ENCODE measurements around the gene UBE2Q1.
"Not testable (repeated sequence)": the region's sequence is repeated elsewhere in the genome, so short reads cannot be mapped to it uniquely, and the experiment has no call there.

The UBE2Q1 gene

DNA sequence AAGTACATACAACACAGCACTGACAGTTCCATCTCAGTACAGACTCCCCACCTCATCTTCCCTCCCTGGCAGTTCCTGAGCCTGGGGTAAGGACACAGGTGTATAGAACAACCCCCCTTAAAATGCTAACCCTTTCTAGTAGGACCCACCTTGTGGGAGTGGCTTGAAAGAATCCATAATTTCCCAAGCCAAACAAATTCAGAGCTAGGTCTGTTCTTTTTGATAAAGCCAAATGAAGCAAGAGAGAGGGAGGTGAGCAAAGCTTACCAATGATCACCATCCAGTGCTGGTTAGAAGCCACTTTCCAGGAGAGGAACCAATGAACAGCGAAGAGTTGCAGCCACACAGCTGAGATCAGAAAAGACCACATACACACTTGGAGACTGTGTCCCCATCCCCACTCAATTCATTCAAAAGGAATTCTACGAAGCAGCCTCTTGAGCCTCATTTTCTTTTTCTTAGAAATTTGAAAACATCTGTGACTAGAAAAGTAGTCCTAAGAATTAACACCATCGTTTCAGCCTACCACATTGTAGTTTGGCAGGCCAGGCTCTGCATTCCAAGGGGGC, 9.2 kb downstream of the UBE2Q1 start:
- no peak for DNase-seq

GRCh38 chr1:154548028-154548427, 10.4 kb downstream of the UBE2Q1 start:
- peak; percentile 78 for DNase-seq

DNA sequence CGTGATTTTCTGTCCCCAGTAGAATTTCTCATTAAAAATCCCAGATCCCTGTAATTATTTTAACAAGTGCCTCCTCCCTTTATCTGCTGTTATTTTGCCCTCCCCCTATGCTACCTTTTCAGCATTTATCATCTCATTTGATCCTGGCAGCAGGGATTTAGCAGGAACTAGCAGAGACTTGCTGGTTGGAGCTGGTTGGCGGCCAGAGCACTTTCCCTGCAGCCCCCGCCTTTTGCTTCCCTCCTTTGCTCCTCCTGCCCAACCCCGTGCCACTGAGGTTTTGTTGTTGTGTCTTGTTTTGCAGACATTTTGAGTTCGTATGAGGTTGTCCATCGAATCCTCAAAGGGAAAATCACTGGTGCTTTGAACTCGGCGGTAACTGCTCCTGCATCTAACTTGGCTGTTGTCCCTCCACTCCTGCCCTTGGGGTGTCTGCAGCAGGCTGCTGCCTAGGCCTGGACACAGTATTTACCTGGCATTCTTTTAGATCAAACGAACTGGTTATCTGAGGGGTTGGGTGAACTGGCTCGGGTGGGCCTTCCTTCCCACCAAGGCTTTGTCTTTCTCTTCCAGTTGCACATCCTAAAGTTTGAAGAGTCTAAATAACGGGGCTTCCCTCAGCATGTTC, 11.2 kb downstream of the UBE2Q1 start:
- no peak for DNase-seq

DNA sequence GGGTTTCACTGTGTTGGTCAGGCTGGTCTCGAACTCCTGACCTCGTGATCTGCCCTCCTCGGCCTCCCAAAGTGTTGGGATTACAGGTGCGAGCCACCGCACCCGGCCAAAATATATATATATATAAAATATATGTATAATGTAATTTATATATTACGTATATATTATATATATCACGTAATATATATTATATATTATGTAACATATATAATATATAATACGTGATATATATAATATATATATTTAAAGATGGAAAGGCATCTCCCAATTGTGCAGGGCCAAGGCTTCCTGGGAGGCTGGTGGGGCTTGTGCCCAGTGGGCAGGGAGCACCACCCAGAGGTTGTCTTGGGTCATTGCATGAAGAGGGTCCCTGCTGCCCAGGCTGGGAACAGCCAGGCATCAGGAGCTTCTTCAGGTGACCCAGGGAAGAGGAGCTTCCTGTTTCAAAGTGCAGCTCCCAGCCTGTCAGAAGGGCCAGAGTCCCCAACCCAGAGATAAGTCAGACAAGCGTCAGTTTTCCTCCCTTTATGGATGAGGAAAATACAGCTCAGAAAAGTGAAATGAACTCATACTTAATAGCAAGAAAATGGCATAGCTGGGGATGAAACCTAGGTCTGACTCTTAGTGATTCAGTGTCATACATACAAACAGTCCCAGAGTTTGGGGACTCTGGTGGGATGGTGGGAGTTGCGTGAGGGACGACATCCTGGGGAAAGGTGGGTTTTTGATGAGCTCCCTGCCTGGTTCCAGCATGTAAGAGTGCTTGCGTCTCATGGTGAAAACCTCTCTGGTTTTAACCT, 12.0 kb downstream of the UBE2Q1 start:
- peak; percentile 74 for DNase-seq

GRCh38 chr1:154541231-154541630, 17.2 kb downstream of the UBE2Q1 start:
- DNase-seq = no peak

DNA sequence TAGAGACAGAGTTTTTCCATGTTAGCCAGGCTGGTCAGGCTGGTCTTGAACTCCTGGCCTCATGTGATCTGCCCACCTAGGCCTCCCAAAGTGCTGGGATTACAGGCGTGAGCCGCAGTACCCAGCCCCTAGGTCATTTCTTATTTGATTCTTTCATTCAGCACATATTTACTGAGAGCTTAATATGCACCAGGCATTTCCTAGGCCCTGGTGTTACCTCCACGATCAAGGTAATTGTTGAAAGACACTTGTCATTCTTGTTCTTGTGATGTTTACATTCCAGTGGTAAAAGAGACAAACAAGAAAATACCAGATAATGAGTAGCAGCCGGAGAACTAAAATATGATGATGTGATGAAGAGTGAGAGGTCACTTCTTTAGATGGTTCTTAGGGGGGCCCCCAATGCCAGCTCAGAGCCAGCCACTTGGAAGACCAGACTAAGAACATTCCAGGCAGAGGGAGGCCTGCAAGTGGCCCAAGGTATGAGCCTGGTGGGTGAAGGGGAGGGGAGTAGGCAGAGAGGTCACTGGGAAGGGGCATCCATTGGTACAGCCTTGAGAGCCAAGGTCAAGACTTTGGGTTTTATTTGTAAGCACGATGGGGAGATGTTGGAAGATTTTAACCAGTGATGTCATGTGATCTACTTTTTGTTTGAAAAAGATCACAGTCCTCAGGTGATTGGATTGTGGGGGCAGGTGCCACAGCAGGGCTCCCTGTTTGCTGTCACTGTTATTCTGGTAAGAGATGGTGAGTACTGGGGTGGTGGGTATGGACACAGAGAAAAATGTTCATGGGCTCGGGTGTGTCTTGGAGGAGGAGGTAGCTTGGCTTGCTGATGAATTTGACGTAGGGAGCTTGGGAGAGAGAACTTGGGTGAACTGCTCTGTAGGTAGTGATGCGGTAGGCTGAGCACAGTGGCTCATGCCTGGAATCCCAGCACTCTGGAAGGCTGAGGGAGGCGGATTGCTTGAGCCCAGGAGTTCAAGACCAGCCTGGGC, 18.7 kb downstream of the UBE2Q1 start:
- no peak for DNase-seq

GRCh38 chr1:154536570-154536969, 21.9 kb downstream of the UBE2Q1 start:
- DNase-seq = no peak

GRCh38 chr1:154533952-154534844, 24.3 kb downstream of the UBE2Q1 start:
- no peak for DNase-seq

DNA sequence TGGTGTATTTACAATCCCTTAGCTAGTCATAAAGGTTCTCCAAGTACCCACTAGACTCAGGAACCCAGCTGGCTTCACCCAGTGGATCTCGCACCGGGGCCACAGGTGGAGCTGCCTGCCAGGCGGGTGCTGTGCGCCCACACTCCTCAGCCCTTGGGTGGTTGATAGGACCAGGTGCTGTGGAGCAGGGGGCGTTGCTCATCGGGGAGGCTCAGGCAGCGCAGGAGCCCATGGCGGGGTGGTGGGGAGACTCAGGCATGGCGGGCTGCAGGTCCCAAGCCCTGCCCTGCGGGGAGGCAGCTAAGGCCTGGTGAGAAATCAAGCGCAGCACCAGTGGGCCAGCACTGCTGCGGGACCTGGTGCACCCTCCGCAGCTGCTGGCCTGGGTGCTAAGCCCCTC, 26.5 kb downstream of the UBE2Q1 start:
- not testable (repeated sequence) for DNase-seq

DNA sequence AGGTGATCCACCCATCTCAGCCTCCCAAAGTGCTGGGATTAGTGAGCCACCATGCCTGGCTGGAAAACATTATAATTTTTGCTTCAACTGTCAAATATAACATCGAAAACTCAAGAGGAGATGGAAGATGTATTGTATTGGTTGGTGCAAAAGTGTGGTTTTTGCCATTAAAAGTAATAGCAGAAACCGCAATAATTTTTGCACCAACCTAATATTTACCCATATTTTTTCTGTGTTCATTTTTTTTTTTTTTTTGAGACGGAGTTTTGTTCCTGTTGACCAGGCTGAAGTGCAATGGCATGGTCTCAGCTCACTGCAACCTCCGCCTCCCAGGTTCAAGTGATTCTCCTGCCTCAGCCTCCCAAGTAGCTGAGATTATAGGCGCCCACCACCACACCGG, 29.2 kb downstream of the UBE2Q1 start:
- DNase-seq = no peak

- DNase-seq = no peak
Observed at GRCh38 chr1:154527192-154527591, 31.3 kb downstream of the UBE2Q1 start.

DNA sequence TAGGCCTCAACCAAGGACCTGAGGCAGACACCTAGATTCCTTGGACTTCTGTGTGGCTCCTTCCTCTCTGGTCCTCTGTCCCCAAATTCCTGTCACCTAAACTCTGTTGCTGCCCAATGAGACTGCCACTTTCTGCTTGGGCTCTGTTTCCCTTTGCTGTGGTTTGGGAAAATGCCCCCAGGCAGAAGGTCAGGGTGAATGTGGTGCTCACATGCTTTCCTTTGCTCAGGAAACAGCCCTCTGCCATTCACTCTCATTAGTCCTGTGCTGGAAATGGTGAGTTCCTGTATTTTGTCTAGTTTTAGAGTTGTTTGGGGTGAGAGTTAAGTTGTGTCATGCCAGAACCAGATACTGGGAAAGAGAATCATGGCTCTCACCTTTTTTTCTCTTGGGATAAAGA, 33.6 kb downstream of the UBE2Q1 start:
- no peak for DNase-seq

DNA sequence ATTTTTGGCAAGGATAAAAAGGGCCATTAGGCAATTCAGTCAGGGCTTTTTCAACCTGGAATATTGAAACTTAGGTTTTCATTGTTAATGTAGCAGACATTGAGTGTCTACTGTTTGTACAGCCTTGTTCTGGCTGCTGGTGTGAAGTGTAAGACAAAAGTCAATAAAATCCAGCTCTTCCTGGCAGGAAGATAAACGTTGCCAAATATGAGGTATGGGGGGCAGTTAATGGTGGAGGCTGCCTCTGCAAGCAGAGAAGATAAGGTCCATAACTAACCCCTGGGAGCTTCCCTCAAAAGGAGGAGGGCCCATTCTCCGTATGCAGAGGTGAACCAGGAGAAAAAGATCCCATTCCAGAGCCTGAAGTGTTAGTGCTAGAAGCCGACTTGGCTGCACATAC, 36.8 kb downstream of the UBE2Q1 start:
- DNase-seq = no peak

GRCh38 chr1:154520333-154520732, 38.1 kb downstream of the UBE2Q1 start:
- DNase-seq = peak; percentile 80

DNA sequence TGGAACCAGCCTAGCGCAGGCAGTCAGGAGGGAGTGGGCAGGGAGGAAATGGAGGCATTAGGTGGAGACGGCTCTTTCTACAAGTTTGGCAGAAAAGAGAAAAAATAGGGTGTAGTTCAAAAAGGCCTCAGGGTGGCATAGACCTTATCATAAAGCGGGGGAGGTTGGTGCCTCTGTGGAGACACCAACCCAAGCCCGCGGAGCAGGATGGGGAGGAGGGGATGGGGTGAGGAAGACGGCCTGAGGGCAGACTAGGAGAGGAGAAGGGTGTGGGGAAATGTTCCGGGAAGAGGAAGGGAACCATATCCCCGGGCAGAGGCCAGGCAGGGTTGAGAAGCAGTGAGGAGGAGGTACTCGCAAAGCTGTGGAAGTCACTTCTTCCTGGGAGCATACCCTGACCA, 38.9 kb downstream of the UBE2Q1 start:
- peak; percentile 78 for DNase-seq

DNA sequence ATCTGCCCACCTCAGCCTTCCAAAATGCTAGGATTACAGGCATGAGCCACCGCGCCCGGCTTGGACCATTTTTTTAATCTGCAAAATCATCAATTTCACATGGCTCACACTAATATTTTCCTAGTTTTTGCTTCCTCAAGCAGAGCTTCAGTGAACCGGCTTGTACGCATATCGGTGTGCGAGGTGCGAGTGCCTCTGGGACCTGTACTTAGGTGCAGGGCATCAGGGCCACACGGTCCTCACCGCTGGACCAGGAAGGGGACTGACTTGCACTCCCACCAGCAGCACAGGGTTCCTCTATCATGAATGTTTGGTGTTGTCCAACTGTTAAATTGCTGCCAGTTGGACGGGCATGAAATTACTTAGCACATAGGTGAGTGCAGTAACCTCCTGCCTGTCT, 40.8 kb downstream of the UBE2Q1 start:
- no peak for DNase-seq

DNA sequence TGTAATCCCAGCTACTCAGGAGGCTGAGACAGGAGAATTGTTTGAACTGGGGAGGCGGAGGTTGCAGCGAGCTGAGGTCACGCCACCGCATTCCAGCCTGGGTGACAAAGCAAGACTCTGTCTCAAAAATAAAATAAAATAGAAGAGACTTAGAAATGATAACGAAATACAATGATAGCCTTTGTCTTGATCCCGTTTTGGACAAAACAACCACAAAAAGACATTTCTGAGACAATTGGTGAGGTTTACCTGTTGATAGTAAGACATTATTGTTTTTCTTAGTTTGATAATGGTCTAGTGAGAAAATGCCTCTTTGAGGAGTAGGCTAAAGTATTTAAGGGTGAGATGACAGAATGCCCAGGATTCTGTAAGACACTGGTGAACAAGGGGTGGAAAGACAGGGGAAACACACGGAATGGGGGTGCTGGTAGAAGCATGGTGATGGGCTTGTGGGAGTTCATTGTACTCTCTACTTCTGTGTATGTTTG, 44.4 kb downstream of the UBE2Q1 start:
- DNase-seq = no peak

GRCh38 chr1:154512760-154513159, 45.7 kb downstream of the UBE2Q1 start:
- no peak for DNase-seq

GRCh38 chr1:154503898-154504297, 54.6 kb downstream of the UBE2Q1 start:
- DNase-seq = no peak

DNA sequence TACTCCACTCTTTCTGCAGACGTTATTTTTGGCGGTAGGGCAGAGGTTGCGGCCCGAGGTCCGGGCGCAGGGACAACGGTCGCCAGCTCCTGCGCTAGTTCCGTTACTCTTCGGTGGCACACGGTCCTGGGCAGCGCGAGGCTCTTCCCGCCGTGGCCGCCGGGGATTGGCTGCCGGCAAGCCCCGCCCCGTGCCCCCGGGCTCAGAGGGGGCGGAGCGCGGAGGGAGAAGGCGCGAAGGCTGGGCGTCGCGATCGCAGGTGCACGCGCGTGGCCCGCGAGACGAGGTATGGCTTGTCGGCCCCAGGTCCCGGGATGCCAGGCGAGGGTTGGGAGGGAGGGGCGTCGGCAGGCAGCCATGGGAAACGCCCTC, 55.7 kb downstream of the UBE2Q1 start:
- no peak for DNase-seq

DNA sequence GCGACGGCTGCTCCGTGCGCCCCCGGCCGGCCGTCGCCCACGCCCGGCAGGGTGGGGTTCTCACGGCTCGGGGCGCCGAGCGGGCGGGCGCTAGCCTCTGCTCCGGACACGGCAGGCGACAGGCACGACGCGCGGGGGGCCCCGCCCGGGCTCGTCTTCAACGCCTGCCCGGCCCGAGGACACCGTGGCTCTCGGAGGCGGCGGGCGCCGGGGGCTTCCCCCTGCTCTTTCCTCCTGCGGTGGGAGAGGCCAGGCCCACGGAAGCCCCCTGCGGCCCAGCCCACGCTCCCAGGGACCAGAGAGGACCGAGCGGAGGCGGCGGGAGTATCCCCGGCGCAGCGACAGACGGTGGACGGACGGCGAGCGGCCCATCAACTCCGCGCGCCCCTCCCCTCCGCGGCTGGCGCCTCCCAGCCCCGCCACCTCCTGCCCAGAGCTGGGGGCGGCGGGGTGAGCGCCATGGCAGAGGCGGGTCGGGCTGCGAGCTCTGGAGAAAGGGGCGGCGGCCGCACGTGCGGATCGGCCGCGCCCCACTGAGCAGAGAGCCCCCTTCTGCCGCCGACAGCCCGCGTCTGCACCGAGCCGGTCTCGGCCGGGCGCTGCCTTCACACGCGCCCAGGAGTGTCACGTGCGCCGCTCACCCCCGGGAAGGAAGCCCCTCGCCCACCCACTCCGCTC, 56.3 kb downstream of the UBE2Q1 start, which contains the start of the genes SHE and TDRD10:
TSS of gene SHE (minus strand) at position 347 of the 678 bp plus-strand sequence. CDS start 386 bp downstream, outside the sequence.
TSS of gene TDRD10 (plus strand) at position 154 of the 678 bp plus-strand sequence. CDS start 4,685 bp downstream, outside the sequence.
- no peak for DNase-seq
